Sigmoid colon (tissue), 4 donors: ENCODE data around the gene PSMB11.

Source experiments
- CTCF ChIP-seq, 4 experiments: fragments of 450-650 bp in 3 of 4; fragments of 200-600 bp in 1 of 4; IDR thresholded peaks; one replicate each; pipeline ENCODE4 v1.5.1; 2016 to 2019; ENCODE audit warnings: antibody characterized with exemption in 4 of 4, mild to moderate bottlenecking in 3 of 4, moderate library complexity in 2 of 4
- POLR2A ChIP-seq, 2 donors: fragments of 450-650 bp; IDR thresholded peaks; one replicate each; pipeline ENCODE4 v1.6.1; 2016; ENCODE audit warnings: antibody characterized with exemption in 2 of 2, mild to moderate bottlenecking in 2 of 2, moderate library complexity in 2 of 2
- POLR2AphosphoS5 ChIP-seq, 4 donors: sonication (generic); formaldehyde crosslinking; IDR thresholded peaks; one replicate each; pipeline ENCODE4 v1.6.1; 2017; ENCODE audit warnings: antibody characterized with exemption in 4 of 4

- TF ChIP-seq CTCF (IDR thresholded peaks at IDR 0.05) (no peak), POLR2A (IDR thresholded peaks at IDR 0.05) (no peak), POLR2AphosphoS5 (IDR thresholded peaks at IDR 0.05) (no peak)
Measured at GRCh38 chr14:23089498-23090253, 47.7 kb downstream of the PSMB11 start.
